ENCODE results near the gene SLC2A1.

DNA sequence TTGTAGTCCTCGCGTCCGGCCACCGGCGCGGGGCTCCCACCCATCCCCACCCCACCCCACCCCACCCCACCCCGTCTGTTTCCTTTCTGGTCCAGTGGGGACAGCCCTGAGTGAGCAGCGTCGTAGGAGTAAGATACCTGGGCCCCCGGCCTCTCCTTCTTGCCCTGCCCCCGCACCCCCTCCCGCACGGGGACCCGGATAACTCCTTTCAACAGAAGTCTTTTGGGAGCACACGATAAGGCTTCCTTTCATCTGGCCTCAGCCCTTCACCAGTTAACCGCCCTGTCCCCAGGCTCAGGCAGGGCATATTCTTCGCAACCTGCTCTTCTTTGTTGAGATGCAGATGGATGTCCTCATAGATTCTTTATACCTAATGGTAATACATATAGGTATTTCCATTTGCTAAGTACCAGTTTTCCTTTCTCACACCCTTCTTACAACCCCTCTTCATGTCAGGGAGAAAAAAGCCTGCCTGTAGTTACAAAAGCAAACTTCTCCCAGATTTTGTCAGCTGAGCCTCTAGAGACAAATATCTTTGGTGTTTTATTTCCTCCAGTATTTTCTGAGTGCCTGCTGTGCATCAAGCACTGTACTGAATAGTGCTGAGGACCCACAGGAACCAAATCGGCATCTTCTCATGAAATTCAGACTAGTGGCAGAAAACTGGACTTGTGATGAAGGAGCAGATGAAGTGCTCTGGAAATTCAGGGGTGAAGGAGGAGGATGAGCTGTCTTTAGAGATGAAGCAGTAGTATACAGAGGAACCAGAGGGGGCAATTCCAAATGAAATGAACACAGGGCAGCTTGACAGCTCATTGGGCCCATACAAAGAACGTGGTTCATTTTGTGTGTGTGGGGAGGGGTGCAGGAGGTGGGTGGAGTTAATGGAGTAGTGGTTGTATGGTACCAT lies 33.6 kb downstream of the SLC2A1 start:
- TF ChIP-seq, protein P1, sequence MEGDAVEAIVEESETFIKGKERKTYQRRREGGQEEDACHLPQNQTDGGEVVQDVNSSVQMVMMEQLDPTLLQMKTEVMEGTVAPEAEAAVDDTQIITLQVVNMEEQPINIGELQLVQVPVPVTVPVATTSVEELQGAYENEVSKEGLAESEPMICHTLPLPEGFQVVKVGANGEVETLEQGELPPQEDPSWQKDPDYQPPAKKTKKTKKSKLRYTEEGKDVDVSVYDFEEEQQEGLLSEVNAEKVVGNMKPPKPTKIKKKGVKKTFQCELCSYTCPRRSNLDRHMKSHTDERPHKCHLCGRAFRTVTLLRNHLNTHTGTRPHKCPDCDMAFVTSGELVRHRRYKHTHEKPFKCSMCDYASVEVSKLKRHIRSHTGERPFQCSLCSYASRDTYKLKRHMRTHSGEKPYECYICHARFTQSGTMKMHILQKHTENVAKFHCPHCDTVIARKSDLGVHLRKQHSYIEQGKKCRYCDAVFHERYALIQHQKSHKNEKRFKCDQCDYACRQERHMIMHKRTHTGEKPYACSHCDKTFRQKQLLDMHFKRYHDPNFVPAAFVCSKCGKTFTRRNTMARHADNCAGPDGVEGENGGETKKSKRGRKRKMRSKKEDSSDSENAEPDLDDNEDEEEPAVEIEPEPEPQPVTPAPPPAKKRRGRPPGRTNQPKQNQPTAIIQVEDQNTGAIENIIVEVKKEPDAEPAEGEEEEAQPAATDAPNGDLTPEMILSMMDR (IDR thresholded peaks at IDR 0.05; ENCODE audit: low read depth, low read length, poor library complexity, severe bottlenecking), result no peak
- no peak for TF ChIP-seq EZH2phosphoT487 (IDR thresholded peaks at IDR 0.05; ENCODE audit: borderline replicate concordance, low read length)

Data from DOHH2 (cell line).